CD4-positive, alpha-beta T cell (primary cell): ENCODE data around the gene ARF4. TPM values are rescaled to one million over a fixed set of nuclear protein-coding genes. Genes with fewer than 3 reads are reported as not detected.
"Not testable (repeated sequence)": the region's sequence is repeated elsewhere in the genome, so short reads cannot be mapped to it uniquely, and the experiment has no call there.

Experiments
- ATAC-seq: fragments of 200-7000 bp; cut with Tn5 transposase; one replicate; pipeline ENCODE4 v1.10.0; 2022; ENCODE audit warnings: mild to moderate bottlenecking; ENCODE audit not compliant: poor library complexity
- CTCF ChIA-PET: fragments of 350-600 bp; sonication (Branson Sonifier 250); formaldehyde crosslinking; loops from one replicate; lab custom pipeline; 2021; ENCODE audit warnings: antibody characterized with exemption, inconsistent platforms; lab: Charles Lee
- POLR2A ChIA-PET: fragments of 350-600 bp; sonication (Branson Sonifier 250); formaldehyde crosslinking; loops from one replicate; lab custom pipeline; 2021; ENCODE audit warnings: antibody characterized with exemption, inconsistent platforms; lab: Charles Lee
- DNase-seq, 14 experiments: peaks; one replicate each; pipeline ENCODE4 v3.0.0-alpha.2; 2013 to 2020; ENCODE audit warnings: mixed read lengths in 2 of 14
- H3K27ac ChIP-seq, 2 donors: one replicate each; pipeline versions ENCODE4 v1.5.1 to v1.7.0; 2013; ENCODE audit warnings: low read length in 2 of 2, low read depth in 1 of 2, mild to moderate bottlenecking in 1 of 2
- H3K27me3 ChIP-seq, 2 experiments: 1 replicate in 1 of 2; 2 replicates in 1 of 2; pipeline versions ENCODE4 v1.6.1 to v1.7.0; 2013; ENCODE audit warnings: low read length in 2 of 2, control low read depth in 1 of 2, mild to moderate bottlenecking in 1 of 2, moderate library complexity in 1 of 2; ENCODE audit not compliant: insufficient read depth in 2 of 2, control insufficient read depth in 1 of 2
- H3K36me3 ChIP-seq: one replicate; pipeline ENCODE4 v1.6.1; 2013; ENCODE audit warnings: low read length, control low read depth; ENCODE audit not compliant: insufficient read depth
- H3K4me1 ChIP-seq: one replicate; pipeline ENCODE4 v1.6.1; 2013; ENCODE audit warnings: low read length, control low read depth; ENCODE audit not compliant: insufficient read depth
- H3K4me3 ChIP-seq: one replicate; pipeline ENCODE4 v1.5.1; 2013; ENCODE audit warnings: mild to moderate bottlenecking, low read length, moderate library complexity
- H3K9me3 ChIP-seq, 2 experiments: 1 replicate in 1 of 2; 2 replicates in 1 of 2; pipeline versions ENCODE4 v1.6.1 to v1.7.0; 2013; ENCODE audit warnings: low read length in 2 of 2, mild to moderate bottlenecking in 2 of 2, control low read depth in 1 of 2, moderate library complexity in 1 of 2; ENCODE audit not compliant: control insufficient read depth in 1 of 2, insufficient read depth in 1 of 2
- H3K27ac Mint-ChIP-seq: one replicate; pipeline ENCODE4 v1.8.0; 2020; ENCODE audit warnings: mixed read lengths
- H3K27me3 Mint-ChIP-seq: one replicate; pipeline ENCODE4 v1.8.0; 2021; ENCODE audit warnings: mixed read lengths
- H3K36me3 Mint-ChIP-seq: one replicate; pipeline ENCODE4 v1.8.0; 2021; ENCODE audit warnings: low read depth, mixed read lengths
- H3K4me1 Mint-ChIP-seq: one replicate; pipeline ENCODE4 v1.8.0; 2021; ENCODE audit warnings: low read depth, mixed read lengths
- H3K4me3 Mint-ChIP-seq: one replicate; pipeline ENCODE4 v1.8.0; 2020; ENCODE audit warnings: mild to moderate bottlenecking, mixed read lengths
- H3K9me3 Mint-ChIP-seq: one replicate; pipeline ENCODE4 v1.8.0; 2020; ENCODE audit warnings: mixed read lengths
- intact Hi-C, 2 experiments: fragments of 100-400 bp; cut with DNase I in 1 of 2; cut with micrococcal nuclease in 1 of 2; formaldehyde crosslinking; loops; one replicate each; pipeline versions ENCODE4 v1.15.1 to v1.9.0; 2023 to 2025; cut with DNase I, micrococcal nuclease
- total RNA-seq, 174 experiments: library from RNA in 2 of 174; stranded (reverse) in 2 of 174; gene quantifications; one replicate each; pipeline ENCODE4 v1.2.3 and lab custom pipeline; 2021 to 2026
- TF ChIP-seq, protein P1 (sequence below): fragments of 200-600 bp; IDR thresholded peaks from one replicate; pipeline ENCODE4 v1.8.0; 2022; ENCODE audit warnings: antibody characterized with exemption, mild to moderate bottlenecking

ARF4 gene
- total RNA-seq, 2 experiments from 2014 or later: 56.7 to 59.9 TPM

- no peak overlapping the region for H3K27ac ChIP-seq
- intact Hi-C loops: no loop called here
- TF ChIP-seq, protein P1, sequence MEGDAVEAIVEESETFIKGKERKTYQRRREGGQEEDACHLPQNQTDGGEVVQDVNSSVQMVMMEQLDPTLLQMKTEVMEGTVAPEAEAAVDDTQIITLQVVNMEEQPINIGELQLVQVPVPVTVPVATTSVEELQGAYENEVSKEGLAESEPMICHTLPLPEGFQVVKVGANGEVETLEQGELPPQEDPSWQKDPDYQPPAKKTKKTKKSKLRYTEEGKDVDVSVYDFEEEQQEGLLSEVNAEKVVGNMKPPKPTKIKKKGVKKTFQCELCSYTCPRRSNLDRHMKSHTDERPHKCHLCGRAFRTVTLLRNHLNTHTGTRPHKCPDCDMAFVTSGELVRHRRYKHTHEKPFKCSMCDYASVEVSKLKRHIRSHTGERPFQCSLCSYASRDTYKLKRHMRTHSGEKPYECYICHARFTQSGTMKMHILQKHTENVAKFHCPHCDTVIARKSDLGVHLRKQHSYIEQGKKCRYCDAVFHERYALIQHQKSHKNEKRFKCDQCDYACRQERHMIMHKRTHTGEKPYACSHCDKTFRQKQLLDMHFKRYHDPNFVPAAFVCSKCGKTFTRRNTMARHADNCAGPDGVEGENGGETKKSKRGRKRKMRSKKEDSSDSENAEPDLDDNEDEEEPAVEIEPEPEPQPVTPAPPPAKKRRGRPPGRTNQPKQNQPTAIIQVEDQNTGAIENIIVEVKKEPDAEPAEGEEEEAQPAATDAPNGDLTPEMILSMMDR: no peak
- H3K36me3 ChIP-seq: peaks cover 77% of the 10 kb centered on the region
- no peaks in the 10 kb centered on the region for H3K27me3 ChIP-seq
- no peaks in the 10 kb centered on the region for H3K4me1 ChIP-seq
- ChIA-PET POLR2A (no interaction called here), CTCF (interaction anchor here (0.7 kb wide), 1 partner anchor 103 kb away, joined by 5 read pairs; no protein-coding TSS in a partner anchor)
- no peak overlapping the region for H3K4me3 Mint-ChIP-seq
- no peak for ATAC-seq
- DNase-seq: no peak
- no peaks in the 10 kb centered on the region for H3K9me3 ChIP-seq
- H3K9me3 Mint-ChIP-seq: no peaks in the 10 kb centered on the region
- no peaks in the 10 kb centered on the region for H3K4me1 Mint-ChIP-seq
- H3K27ac Mint-ChIP-seq: no peak overlapping the region
- H3K4me3 ChIP-seq: no peak overlapping the region
- no peaks in the 10 kb centered on the region for H3K27me3 Mint-ChIP-seq
- H3K36me3 Mint-ChIP-seq: peaks cover 87% of the 10 kb centered on the region
These were observed 40.2 kb upstream of the ARF4 start for GRCh38 chr3:57637391-57637790.

- peaks cover 79% of the 10 kb centered on the region for H3K36me3 ChIP-seq
- H3K4me3 ChIP-seq, intact Hi-C loops, H3K4me3 Mint-ChIP-seq, POLR2A ChIA-PET, H3K27me3 ChIP-seq, ATAC-seq, H3K9me3 Mint-ChIP-seq, H3K27ac Mint-ChIP-seq, H3K4me1 Mint-ChIP-seq, H3K9me3 ChIP-seq, H3K27me3 Mint-ChIP-seq, H3K4me1 ChIP-seq, DNase-seq, H3K27ac ChIP-seq, CTCF ChIA-PET: not testable (repeated sequence)
- peaks cover 84% of the 10 kb centered on the region for H3K36me3 Mint-ChIP-seq
These were observed 37.1 kb upstream of the ARF4 start for GRCh38 chr3:57634259-57634658.

DNA sequence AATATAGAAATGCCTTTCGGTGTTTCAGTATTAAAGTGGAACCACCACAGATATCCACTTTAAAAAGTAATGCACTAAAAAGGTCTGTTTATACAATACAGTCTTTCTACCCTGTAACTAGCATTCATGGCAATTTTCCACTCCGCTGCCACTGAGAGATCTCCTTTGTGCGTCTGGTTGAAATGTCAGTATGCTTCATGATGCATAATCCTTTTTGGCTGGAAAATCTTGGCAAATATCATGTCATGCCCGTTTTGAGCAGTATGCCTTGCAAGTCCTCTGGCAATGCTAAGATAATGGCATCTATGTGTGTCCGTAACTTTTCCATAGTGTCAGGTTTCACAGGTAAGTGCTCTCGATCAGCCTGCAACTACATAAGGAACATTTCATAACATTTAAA is 30.8 kb upstream of the ARF4 start:
- TF ChIP-seq, protein P1: no peak
- DNase-seq: no peak
- no peaks in the 10 kb centered on the region for H3K27me3 Mint-ChIP-seq
- no peaks in the 10 kb centered on the region for H3K9me3 ChIP-seq
- H3K36me3 Mint-ChIP-seq: peaks cover 77% of the 10 kb centered on the region
- no peaks in the 10 kb centered on the region for H3K27me3 ChIP-seq
- no peak overlapping the region for H3K27ac ChIP-seq
- POLR2A ChIA-PET: interaction anchor here (0.7 to 1.2 kb wide), 2 partner anchors 30 to 32 kb away, joined by 3 read pairs; partner anchors contain the start of gene ARF4
- ATAC-seq: no peak
- intact Hi-C loops: loop anchor here in 1 of 2 experiments (10.0 kb wide), 1 partner anchor 233 kb away; no protein-coding TSS in a partner anchor
- H3K4me3 Mint-ChIP-seq: no peak overlapping the region
- no peak overlapping the region for H3K4me3 ChIP-seq
- no peaks in the 10 kb centered on the region for H3K4me1 ChIP-seq
- no peaks in the 10 kb centered on the region for H3K9me3 Mint-ChIP-seq
- H3K27ac Mint-ChIP-seq: no peak overlapping the region
- peaks cover 75% of the 10 kb centered on the region for H3K36me3 ChIP-seq
- CTCF ChIA-PET: no interaction called here
- H3K4me1 Mint-ChIP-seq: no peaks in the 10 kb centered on the region

DNA sequence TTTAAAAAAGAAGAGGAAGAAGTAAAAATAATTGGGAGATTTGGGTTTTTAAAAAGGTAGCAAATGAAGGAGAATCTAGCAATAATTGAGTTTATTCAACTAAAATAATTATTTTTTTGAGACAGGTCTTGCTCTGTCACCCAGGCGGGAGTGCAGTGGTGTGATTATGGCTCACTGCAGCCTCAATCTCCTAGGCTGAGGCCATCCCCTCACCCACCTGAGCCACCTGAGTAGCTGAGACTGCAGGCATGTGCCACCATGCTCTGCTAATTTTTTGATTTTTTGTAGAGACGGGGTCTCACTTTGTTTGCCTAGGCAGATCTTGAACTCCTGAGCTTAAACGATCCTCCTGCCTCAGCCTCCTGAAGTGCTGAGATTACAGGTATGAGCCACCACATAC is 27.7 kb upstream of the ARF4 start:
- Histone ChIP-seq H3K27ac (no peak overlapping the region), H3K9me3 (no peaks in the 10 kb centered on the region), H3K4me1 (no peaks in the 10 kb centered on the region), H3K36me3 (peaks cover 56% of the 10 kb centered on the region), H3K27me3 (no peaks in the 10 kb centered on the region), H3K4me3 (no peak overlapping the region)
- no peak for DNase-seq
- intact Hi-C loops: loop anchor here in 1 of 2 experiments (10.0 kb wide), 1 partner anchor 230 kb away; no protein-coding TSS in a partner anchor
- Mint-ChIP-seq H3K4me3 (no peak overlapping the region), H3K4me1 (no peaks in the 10 kb centered on the region), H3K27me3 (no peaks in the 10 kb centered on the region), H3K9me3 (no peaks in the 10 kb centered on the region), H3K27ac (no peak overlapping the region), H3K36me3 (peaks cover 67% of the 10 kb centered on the region)
- POLR2A ChIA-PET: no interaction called here
- TF ChIP-seq, protein P1: no peak
- ATAC-seq: no peak
- CTCF ChIA-PET: no interaction called here
